Keratinocyte (primary cell): Measurements from ENCODE around the gene LDHB.

Experiments used
- EZH2 ChIP-seq: IDR thresholded peaks from one replicate; pipeline ENCODE4 v1.6.1; 2012; ENCODE audit warnings: inconsistent platforms, mild to moderate bottlenecking, low read length, moderate library complexity
- TF ChIP-seq, protein P1 (sequence below), 3 experiments: IDR thresholded peaks in 1 of 3; conservative IDR thresholded peaks in 1 of 3; optimal IDR thresholded peaks in 1 of 3; 2 replicates in 2 of 3; 3 replicates in 1 of 3; pipeline versions ENCODE3 to v1.5.1; 2011; ENCODE audit warnings: low read length in 3 of 3, mild to moderate bottlenecking in 3 of 3, moderate library complexity in 2 of 3, control low read depth in 1 of 3, inconsistent platforms in 1 of 3; ENCODE audit not compliant: insufficient read depth in 2 of 3; ENCODE audit errors: extremely low read depth in 1 of 3

DNA sequence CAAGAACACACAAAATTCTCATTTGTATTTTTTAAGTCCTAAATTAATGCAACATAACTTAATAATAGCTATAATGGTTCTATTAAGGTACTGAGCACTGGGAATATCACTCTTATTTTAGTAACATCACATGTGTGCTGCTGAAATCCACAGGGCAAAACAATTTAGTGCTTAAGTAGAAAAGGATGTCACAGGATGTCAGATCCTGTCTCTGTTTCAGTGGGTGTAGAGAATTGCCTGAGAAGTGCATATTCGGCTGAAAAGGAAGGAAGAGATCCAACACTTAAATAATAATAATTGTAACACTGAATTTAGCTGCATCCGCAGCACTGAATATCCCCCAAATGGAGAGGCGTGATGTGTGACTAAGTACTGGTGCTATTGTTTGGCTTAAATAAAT is 8.6 kb downstream of the LDHB start:
- TF ChIP-seq, protein P1, sequence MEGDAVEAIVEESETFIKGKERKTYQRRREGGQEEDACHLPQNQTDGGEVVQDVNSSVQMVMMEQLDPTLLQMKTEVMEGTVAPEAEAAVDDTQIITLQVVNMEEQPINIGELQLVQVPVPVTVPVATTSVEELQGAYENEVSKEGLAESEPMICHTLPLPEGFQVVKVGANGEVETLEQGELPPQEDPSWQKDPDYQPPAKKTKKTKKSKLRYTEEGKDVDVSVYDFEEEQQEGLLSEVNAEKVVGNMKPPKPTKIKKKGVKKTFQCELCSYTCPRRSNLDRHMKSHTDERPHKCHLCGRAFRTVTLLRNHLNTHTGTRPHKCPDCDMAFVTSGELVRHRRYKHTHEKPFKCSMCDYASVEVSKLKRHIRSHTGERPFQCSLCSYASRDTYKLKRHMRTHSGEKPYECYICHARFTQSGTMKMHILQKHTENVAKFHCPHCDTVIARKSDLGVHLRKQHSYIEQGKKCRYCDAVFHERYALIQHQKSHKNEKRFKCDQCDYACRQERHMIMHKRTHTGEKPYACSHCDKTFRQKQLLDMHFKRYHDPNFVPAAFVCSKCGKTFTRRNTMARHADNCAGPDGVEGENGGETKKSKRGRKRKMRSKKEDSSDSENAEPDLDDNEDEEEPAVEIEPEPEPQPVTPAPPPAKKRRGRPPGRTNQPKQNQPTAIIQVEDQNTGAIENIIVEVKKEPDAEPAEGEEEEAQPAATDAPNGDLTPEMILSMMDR (optimal IDR thresholded peaks at IDR 0.05 in 1 of 3, IDR thresholded peaks at IDR 0.05 in 1 of 3, conservative IDR thresholded peaks at IDR 0.05 in 1 of 3; ENCODE audit: extremely low read depth in 1 of 3, insufficient read depth in 2 of 3, low read length in 3 of 3) = no peak
- TF ChIP-seq EZH2 = no peak
